22Rv1 (cell line): ENCODE measurements around the gene GREB1.

ENCODE experiments used
- ZFX ChIP-seq: fragments of 450-650 bp; IDR thresholded peaks from 2 replicates; pipeline ENCODE4 v1.6.1; 2017; ENCODE audit warnings: antibody characterized with exemption, borderline replicate concordance
- TF ChIP-seq, protein P1 (sequence below): fragments of 450-650 bp; IDR thresholded peaks from 2 replicates; pipeline ENCODE4 v1.5.1; 2017; ENCODE audit warnings: mild to moderate bottlenecking

DNA sequence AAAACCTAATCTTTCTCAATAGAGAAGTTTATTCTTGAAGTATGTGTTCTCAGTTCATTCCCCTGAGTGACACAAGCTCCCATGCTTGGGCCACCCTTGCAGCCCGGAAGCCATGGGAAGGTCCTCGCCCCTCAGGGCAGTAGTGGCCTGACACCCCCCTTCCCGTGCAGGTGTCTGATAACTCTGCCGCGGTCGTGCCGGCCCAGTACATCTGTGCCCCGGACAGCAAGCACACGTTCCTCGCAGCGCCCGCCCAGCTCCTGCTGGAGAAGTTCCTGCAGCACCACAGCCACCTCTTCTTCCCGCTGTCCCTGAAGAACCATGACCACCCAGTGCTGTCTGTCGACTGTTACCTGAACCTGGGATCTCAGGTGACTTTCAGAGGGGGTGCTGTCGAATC is 103.7 kb downstream of the GREB1 start:
- TF ChIP-seq, protein P1, sequence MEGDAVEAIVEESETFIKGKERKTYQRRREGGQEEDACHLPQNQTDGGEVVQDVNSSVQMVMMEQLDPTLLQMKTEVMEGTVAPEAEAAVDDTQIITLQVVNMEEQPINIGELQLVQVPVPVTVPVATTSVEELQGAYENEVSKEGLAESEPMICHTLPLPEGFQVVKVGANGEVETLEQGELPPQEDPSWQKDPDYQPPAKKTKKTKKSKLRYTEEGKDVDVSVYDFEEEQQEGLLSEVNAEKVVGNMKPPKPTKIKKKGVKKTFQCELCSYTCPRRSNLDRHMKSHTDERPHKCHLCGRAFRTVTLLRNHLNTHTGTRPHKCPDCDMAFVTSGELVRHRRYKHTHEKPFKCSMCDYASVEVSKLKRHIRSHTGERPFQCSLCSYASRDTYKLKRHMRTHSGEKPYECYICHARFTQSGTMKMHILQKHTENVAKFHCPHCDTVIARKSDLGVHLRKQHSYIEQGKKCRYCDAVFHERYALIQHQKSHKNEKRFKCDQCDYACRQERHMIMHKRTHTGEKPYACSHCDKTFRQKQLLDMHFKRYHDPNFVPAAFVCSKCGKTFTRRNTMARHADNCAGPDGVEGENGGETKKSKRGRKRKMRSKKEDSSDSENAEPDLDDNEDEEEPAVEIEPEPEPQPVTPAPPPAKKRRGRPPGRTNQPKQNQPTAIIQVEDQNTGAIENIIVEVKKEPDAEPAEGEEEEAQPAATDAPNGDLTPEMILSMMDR: no peak
- TF ChIP-seq ZFX: no peak
